Lung (tissue), 12 donors: ENCODE data around the gene DHCR24. TPM values are rescaled to one million over a fixed set of nuclear protein-coding genes. Genes with fewer than 3 reads are reported as not detected.

Experiments used
- ATAC-seq: fragments of 200-7000 bp; cut with Tn5 transposase; one replicate; pipeline ENCODE4 v1.9.1; 2020; ENCODE audit warnings: moderate number of reproducible peaks; ENCODE audit not compliant: insufficient read depth, low FRiP score
- DNase-seq, 3 donors: peaks; one replicate each; pipeline ENCODE4 v3.0.0-alpha.2; 2013 to 2017
- H3K27ac ChIP-seq, 2 donors: one replicate each; pipeline ENCODE4 v1.5.1; 2013; ENCODE audit warnings: mild to moderate bottlenecking in 2 of 2, moderate library complexity in 2 of 2, control low read depth in 1 of 2, inconsistent platforms in 1 of 2, low read depth in 1 of 2, low read length in 1 of 2
- H3K27me3 ChIP-seq, 3 donors: one replicate each; pipeline ENCODE4 v1.5.1; 2013; ENCODE audit warnings: low read length in 2 of 3; ENCODE audit not compliant: control insufficient read depth in 3 of 3, insufficient read depth in 3 of 3
- H3K36me3 ChIP-seq, 4 donors: one replicate each; pipeline ENCODE4 v1.5.1; 2013; ENCODE audit warnings: low read length in 4 of 4, mild to moderate bottlenecking in 1 of 4, moderate library complexity in 1 of 4; ENCODE audit not compliant: control insufficient read depth in 4 of 4, insufficient read depth in 4 of 4
- H3K4me1 ChIP-seq, 5 donors: one replicate each; pipeline ENCODE4 v1.5.1; 2013; ENCODE audit warnings: low read length in 5 of 5, mild to moderate bottlenecking in 2 of 5, moderate library complexity in 1 of 5; ENCODE audit not compliant: control insufficient read depth in 5 of 5, insufficient read depth in 5 of 5
- H3K4me3 ChIP-seq: one replicate; pipeline ENCODE4 v1.5.1; 2013; ENCODE audit warnings: mild to moderate bottlenecking, control low read depth, moderate library complexity
- H3K9ac ChIP-seq, 2 donors: one replicate each; pipeline ENCODE4 v1.5.1; 2013; ENCODE audit warnings: low read length in 2 of 2, control low read depth in 1 of 2; ENCODE audit not compliant: insufficient read depth in 1 of 2
- H3K9me3 ChIP-seq, 4 donors: one replicate each; pipeline ENCODE4 v1.5.1; 2013; ENCODE audit warnings: low read length in 3 of 4, mild to moderate bottlenecking in 1 of 4, moderate library complexity in 1 of 4; ENCODE audit not compliant: control insufficient read depth in 4 of 4, insufficient read depth in 3 of 4
- CTCF ChIP-seq: IDR thresholded peaks from 2 replicates; pipeline ENCODE4 v1.5.1; 2012; ENCODE audit warnings: mild to moderate bottlenecking; ENCODE audit errors: control extremely low read depth, extremely low read depth
- WGBS, 2 donors: extraction: QIAGEN DNeasy Blood & Tissue Kit; methylation state at CpG; one replicate each; pipeline ENCODE4 v1.1.7; 2013; 5-methylcytosine and 5-hydroxymethylcytosine counted together
- polyA plus RNA-seq, 2 donors: library from polyadenylated mRNA; stranded (reverse); fragments of 200-250 nt; gene quantifications; one replicate each; pipeline ENCODE4 v1.2.1, GENCODE V29; 2013
- total RNA-seq, 2 donors: library from RNA; depleted of rRNA in 1 of 2; stranded (reverse); fragments of >200 nt in 1 of 2; gene quantifications; one replicate each; pipeline ENCODE4 v1.2.1, GENCODE V29; 2014 to 2021
- donor health status: control.
- donor health status: control.
- donor health status: Bipolar disorder and iron deficiency.
- donor health status: healthy.
- donor health status: DM: yes; HTN: yes; CAD: no.

DHCR24 gene
- total and polyA plus RNA-seq, 4 donors: 269 to 735 (median 436) TPM

- Histone ChIP-seq H3K4me3 (peak within 1 kb of the TSS; percentile 30), H3K27ac (peak within 1 kb of the TSS in 1 of 2 donors; percentile 62), H3K27me3 (peaks cover 3 to 12% (median 6%) of the 10 kb centered on the region in 3 donors), H3K9me3 (no peaks in the 10 kb centered on the region), H3K9ac (peak within 1 kb of the TSS in 1 of 2 donors; percentile 16), H3K4me1 (peaks cover 0 to 14% (median 0%) of the 10 kb centered on the region in 5 donors), H3K36me3 (no peaks in the 10 kb centered on the region)
- ATAC-seq: peak; percentile 80
- peak; percentile 52 to 66 (median 60) for DNase-seq
- 4 to 5% methylated on average over 56 to 58 of the region's 58 CpGs for WGBS, 2 donors
- TF ChIP-seq CTCF: peak; percentile 18
Observed at GRCh38 chr1:54800899-54801759, 85.9 kb downstream of the DHCR24 start, which contains the start of gene TTC22. Gene TTC22, minus strand, starts transcription at chr1:54801323. Its CDS starts 160 bp downstream, at chr1:54801163.

GRCh38 chr1:54800041-54800898 is 86.7 kb downstream of the DHCR24 start:
- H3K4me3 ChIP-seq: peak overlapping the region; percentile 30
- 35 to 46% methylated on average over 24 to 39 of the region's 39 CpGs for WGBS, 2 donors
- DNase-seq (no peak), ATAC-seq (peak; percentile 10)
- H3K9me3 ChIP-seq: no peaks in the 10 kb centered on the region
- H3K4me1 ChIP-seq: peaks cover 0 to 14% (median 0%) of the 10 kb centered on the region in 5 donors
- TF ChIP-seq CTCF: no peak
- H3K36me3 ChIP-seq: no peaks in the 10 kb centered on the region
- H3K27me3 ChIP-seq: peaks cover 0 to 12% (median 6%) of the 10 kb centered on the region in 3 donors
- no peak overlapping the region for H3K9ac ChIP-seq
- H3K27ac ChIP-seq: peak overlapping the region in 1 of 2 donors; percentile 62

Other genes with a start within 250 kb of the DHCR24 start
- 1 to 10 TPM; 2.6 to 3.4 TPM for gene MROH7, start 245.4 kb downstream of the DHCR24 start, total RNA-seq
- 1 to 10 TPM in 1 of 2 donors, under 1 TPM in 1; 0.21 to 1.2 TPM for gene MROH7, start 245.4 kb downstream of the DHCR24 start, polyA plus RNA-seq
- 10 to 100 TPM; 17.5 to 18.4 TPM for gene TTC4, start 171.3 kb downstream of the DHCR24 start, total RNA-seq
- gene TTC4, start 171.3 kb downstream of the DHCR24 start, polyA plus RNA-seq: 10 to 100 TPM; 11.6 to 16.0 TPM
- 1 to 10 TPM; 2.4 to 4.3 TPM for gene PARS2, start 122.7 kb downstream of the DHCR24 start, total RNA-seq
- 1 to 10 TPM; 1.3 to 2.9 TPM for gene PARS2, start 122.7 kb downstream of the DHCR24 start, polyA plus RNA-seq
- 1 to 10 TPM; 3.4 to 6.6 TPM for gene TTC22, start 85.9 kb downstream of the DHCR24 start, total RNA-seq
- gene TTC22, start 85.9 kb downstream of the DHCR24 start, polyA plus RNA-seq: 1 to 10 TPM; 2.9 to 3.7 TPM
- gene TMEM61, start 93.4 kb upstream of the DHCR24 start, total RNA-seq: 1 to 10 TPM; 1.1 to 2.1 TPM
- 1 to 10 TPM in 1 of 2 donors, under 1 TPM in 1; 0.91 to 1.6 TPM for gene TMEM61, start 93.4 kb upstream of the DHCR24 start, polyA plus RNA-seq
- gene BSND, start 111.7 kb upstream of the DHCR24 start, total RNA-seq: not detected
- under 1 TPM in 1 of 2 donors, not detected in 1; 0.02 TPM for gene BSND, start 111.7 kb upstream of the DHCR24 start, polyA plus RNA-seq
- 10 to 100 TPM; 26.6 to 47.2 TPM for gene PCSK9, start 152.4 kb upstream of the DHCR24 start, total RNA-seq
- gene PCSK9, start 152.4 kb upstream of the DHCR24 start, polyA plus RNA-seq: 10 to 100 TPM; 13.0 to 15.5 TPM